Measurements from ENCODE around the gene RAB10.
"Not testable (repeated sequence)": the region's sequence is repeated elsewhere in the genome, so short reads cannot be mapped to it uniquely, and the experiment has no call there.

RAB10 gene

GRCh38 chr2:26033818-26034636 is at the start of gene RAB10:
Gene RAB10, plus strand, starts transcription at chr2:26034084. Its CDS starts 525 bp downstream, at chr2:26034609.
- DNase-seq (ENCODE audit: low read depth) = peak; percentile 99

GRCh38 chr2:25988134-25988533 is 45.8 kb upstream of the RAB10 start:
- DNase-seq (ENCODE audit: low read depth) = no peak

DNA sequence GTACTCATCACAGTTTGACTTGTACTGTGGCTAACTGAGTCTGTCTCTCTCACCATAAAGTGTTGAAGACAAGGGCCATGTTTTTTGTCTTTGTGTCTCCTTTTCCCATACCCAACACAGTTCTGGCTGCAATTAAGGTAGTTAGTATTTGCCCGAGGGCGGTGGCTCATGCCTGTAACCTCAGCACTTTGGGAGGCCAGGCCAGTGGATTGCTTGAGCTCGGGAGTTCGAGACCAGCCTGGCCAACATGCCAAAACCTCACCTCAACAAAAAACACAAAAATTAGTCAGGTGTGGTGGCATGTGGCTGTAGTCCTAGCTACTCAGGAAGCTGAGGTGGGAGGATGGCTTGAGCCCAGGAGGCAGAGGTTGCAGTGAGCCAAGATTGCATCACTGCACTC is 44.7 kb upstream of the RAB10 start:
- no peak for DNase-seq (ENCODE audit: low read depth)

DNA sequence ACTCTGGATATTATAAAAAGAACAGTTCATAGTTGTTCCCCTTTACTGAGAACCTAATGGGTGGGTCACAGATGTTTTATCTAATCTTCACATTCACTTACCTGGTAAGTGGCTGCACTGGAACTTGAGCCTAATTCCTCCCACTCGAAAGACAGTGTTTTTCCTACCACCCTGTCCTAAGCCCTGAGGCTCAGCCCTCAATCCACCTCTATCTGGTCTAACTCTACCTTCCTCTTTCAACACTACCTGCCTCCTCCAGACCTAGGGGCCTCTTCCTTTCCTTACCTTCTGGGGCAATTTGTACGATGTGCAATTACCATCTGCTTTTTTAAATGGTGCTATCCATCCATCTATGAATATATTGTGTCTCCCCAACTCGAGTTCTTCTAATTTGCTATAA is 41.9 kb upstream of the RAB10 start:
- DNase-seq (ENCODE audit: low read depth) = no peak

GRCh38 chr2:25992556-25992955 is 41.3 kb upstream of the RAB10 start:
- no peak for DNase-seq (ENCODE audit: low read depth)

DNA sequence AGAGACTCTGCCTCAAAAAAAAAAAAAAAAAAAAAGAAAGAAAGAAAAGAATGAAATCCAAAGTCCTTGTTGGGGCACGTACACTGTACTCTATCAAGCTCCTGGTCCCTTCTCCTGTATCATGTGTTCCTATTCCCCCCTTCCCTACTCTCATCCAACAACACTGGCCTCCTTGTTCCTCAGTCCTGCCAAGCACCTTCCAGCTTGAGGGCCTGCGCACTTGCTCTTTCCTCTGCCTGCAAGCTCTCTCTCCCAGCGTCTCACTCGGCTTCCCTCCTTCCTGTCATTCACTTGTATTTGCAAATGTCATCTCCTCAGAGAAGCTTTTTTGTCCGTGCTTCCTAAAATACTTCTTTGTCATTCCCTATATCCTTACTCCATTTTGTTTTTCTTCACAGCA is 40.8 kb upstream of the RAB10 start:
- DNase-seq (ENCODE audit: low read depth) = no peak

DNA sequence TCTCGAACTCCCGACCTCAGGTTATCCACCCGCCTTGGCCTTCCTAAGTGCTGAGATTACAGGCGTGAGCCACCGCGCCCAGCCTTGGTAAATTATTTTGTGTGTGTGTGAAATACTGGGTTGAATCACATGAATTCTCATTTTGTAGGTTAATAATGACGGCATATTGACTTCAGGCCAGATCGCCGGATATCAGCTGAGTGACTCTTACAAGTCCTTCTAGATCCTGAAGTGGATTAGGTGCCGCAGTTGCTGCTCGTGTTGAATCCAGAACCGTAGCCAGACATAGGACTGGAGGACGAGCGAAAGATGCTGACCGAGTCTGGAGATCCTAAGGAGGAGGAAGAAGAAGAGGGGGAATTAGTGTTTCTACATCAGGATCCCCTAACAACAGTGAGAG is 39.4 kb upstream of the RAB10 start:
- DNase-seq (ENCODE audit: low read depth) = no peak

DNA sequence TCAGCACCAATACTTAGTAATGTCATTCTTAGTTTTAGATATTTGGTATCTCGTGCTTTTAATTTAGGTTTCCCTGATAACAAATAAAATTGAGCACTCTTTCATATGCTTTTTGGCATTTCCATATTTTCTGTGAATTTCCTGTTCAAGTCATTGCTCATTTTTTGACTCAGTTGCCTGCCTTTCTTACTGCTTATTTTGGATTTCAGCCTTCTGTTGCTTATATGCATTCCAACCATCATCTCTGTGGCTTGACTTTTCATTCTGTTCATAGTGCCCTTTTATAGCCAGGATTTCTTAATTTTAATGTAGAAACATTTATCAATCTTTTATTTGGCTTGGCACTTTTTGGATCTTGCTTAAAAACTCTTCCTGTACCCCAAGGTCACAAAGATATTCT is 37.0 kb upstream of the RAB10 start:
- DNase-seq (ENCODE audit: low read depth) = no peak

DNA sequence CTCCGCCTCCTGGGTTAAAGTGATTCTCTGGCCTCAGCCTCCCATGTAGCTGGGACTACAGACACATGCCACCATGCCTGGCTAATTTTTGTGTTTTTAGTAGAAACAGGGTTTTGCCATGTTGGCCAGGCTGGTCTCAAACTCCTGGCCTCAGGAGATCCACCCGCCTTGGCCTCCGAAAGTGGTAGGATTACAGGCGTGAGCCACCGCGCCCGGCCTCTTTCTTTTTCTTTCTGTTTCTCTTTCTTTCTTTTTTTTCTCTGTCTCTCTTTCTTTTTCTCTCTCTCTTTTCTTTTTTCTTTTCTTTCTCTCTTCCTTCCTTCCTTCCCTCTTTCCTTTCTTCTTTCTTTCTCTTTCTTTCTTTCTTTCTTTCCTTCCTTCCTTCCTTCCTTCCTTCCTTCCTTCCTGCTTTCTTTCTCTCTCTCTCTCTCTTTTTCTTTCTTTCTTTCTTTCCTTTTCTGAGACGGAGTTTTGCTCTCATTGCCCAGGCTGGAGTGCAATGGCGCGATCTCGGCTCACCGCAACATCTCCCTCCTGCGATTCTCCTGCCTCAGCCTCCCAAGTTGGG is 35.0 kb upstream of the RAB10 start:
- not testable (repeated sequence) for DNase-seq (ENCODE audit: low read depth)

- not testable (repeated sequence) for DNase-seq (ENCODE audit: low read depth)
These were observed 34.5 kb upstream of the RAB10 start for GRCh38 chr2:25999406-25999805.

- DNase-seq (ENCODE audit: low read depth) = no peak
These were observed 33.3 kb upstream of the RAB10 start for GRCh38 chr2:26000561-26001082.

- DNase-seq (ENCODE audit: low read depth) = no peak
These were observed 32.0 kb upstream of the RAB10 start for GRCh38 chr2:26001743-26002351.

DNA sequence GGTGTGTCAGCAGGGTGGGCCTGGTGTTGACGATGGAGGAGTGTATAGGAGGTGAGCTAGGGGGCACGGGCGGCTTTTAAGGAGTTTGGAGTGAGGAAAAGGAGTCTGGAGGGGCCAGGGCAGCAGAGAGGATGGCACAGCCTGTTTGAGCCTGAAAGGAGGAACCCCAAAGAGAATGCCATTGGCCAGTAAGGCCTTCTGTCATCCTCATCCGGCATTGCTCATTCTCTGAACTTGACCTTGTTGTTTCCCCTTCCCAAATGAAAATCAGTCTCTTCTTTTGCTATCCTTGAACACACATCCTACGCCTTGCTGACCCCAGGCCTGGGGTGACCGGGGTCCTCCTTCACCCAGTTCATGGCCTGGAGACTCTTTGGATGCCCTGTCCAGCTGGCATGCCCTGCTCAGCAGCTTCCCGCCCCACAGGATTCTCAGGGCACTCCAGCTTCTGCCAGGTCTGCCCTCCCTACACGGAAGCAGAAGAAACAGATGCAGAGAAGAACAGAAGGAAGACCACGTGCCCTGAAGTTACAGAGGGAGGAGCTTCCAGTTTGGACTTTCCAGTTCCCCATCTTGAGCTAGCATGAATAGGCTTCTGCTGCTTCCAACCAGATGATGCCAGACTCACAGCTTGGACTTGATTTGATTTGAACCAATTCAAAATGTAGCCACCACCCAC is 31.1 kb upstream of the RAB10 start:
- no peak for DNase-seq (ENCODE audit: low read depth)

- DNase-seq (ENCODE audit: low read depth) = no peak
These were observed 25.8 kb upstream of the RAB10 start for GRCh38 chr2:26008095-26008494.

DNA sequence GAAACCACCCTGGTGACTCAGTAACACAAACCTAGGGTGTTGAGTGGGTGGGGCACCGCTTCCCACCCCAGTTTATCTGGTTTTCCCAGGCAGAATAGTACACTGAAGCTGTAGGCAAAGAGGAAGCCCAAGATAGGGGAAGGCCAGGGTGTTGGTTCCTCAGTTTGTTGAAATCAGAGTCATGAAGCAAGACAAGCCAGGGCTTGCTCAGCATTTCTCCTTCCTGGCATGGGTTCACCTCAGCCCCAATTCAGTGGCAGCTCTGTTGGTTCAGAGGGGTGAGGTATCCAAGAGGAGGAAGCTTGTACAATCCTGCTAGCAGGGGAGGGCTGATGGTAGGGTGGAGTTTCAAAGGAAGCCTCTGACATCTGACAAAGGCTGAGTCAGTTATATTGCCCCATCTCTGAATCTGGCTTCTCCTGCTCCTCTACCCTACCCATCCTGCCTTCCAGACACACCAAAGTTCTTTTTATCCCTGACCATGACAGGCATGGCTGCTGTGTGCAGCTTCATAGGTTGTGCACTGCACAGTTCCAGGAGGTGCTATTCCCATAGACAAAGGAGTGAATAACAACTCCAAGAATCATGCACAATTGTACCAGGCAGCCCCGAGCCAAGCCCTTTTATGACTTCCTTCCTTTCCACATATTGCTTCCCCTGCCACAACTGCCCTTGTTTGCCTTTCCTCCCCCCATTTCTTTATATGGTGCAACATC is 24.9 kb upstream of the RAB10 start:
- DNase-seq (ENCODE audit: low read depth) = no peak

DNA sequence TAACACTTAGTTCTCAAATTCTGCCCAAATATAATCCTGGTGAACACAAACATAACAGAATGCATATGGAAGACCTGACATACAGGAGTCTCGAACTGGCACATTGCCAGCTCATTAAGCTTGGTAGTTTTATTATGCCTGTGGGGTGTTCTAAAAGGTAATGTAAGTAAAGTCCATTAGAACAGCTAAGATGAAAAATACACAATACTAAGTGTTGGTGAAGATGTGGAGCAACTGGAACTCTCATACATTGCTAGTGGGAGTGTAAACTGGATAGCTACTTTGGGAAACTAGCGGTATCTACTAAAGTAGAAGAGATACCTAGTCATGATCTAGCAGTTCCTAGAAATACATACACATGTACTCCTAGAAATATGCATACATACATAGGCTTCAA is 24.3 kb upstream of the RAB10 start:
- DNase-seq (ENCODE audit: low read depth) = no peak

GRCh38 chr2:26010943-26011342 is 22.9 kb upstream of the RAB10 start:
- DNase-seq (ENCODE audit: low read depth) = no peak

DNA sequence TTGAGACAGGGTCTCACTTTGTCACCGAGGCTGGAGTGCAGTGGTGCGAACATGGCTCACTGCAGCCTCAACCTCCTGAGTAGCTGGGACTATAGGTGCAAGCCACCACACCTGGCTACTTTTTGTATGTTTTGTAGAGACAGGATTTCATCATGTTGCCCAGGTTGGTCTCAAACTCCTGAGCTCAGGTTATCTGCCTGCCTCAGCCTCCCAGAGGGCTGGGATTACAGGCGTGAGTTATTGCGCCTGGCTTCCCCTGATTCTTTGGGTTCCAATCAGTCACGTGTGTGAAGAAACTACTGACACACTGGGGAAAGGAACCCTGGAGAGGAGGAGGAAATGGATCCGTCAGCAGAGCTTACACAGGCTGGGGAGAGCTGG is 22.3 kb upstream of the RAB10 start:
- no peak for DNase-seq (ENCODE audit: low read depth)

- DNase-seq (ENCODE audit: low read depth) = no peak
These were observed 21.7 kb upstream of the RAB10 start for GRCh38 chr2:26011990-26012856.

GRCh38 chr2:26013668-26014067 is 20.2 kb upstream of the RAB10 start:
- no peak for DNase-seq (ENCODE audit: low read depth)
